ENCODE results near the gene YDJC. TPM values are rescaled to one million over a fixed set of nuclear protein-coding genes. Genes with fewer than 3 reads are reported as not detected.
"Not testable (repeated sequence)": the region's sequence is repeated elsewhere in the genome, so short reads cannot be mapped to it uniquely, and the experiment has no call there.

YDJC gene
- total RNA-seq, 1 donor from 2014 or later, result 7.0 TPM

DNA sequence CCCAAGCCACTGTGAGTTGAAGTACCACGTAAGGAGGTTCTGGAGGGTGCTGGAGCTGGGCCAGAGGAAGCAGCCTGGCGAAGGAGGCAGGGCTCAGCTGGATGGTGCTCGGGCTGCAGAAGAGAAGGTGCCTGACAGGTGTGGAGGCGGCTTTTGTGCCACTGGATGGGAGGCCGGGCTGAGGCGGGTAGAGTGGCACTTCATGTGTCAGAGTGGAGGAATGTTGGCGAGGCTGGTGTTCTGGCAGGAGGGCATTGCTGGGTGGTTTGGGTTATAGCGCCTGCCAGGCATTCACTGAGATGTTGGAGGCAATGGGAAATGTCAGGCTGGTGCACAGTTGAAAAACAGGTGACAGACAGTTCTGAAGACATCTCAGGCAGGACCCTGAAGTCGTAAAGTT, 38.1 kb downstream of the YDJC start:
- ATAC-seq (no peak), DNase-seq (ENCODE audit: low spot score) (no peak)
- intact Hi-C loops (cut with DNase I), result no loop called here

DNA sequence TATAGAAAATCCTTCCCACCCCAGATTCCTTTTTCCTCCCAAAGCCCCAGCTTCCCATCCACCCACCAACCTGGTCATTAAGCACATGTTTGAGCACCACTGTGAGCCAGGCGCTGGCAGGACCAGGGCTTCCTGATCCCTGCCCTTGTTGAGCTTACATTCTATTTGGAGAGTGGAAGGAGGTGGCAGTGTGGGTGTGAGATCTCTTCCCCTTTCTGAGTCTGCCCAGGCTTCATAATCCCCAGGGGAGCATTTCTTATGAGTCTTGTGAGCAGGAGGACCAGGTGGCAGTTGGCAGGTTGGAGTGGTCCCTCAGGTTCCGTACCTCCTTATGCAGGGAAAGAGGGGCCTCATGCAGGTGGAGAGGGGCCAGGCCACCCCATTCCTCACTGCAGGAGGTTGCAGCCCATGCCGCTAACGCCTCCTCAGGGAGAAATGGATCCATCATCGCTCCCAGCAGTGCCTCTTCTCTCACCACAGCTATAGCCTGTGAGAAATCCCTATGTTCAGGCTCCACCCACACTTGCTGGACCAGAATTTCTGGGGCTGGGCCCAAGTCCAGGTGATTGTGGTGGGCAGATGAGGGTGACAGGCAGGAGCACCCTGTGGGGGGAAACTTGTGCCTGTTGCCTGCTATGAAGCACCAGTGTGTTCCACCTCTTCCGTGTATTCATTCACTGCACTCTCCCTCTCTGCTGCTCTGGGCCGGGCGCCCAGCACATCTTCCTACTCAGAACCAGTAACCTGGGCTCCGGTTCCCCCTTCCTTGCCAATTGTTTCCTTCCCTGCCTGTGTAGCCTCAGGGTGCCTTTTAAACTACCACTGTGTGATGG, 38.8 kb downstream of the YDJC start:
- ATAC-seq (no peak), DNase-seq (ENCODE audit: low spot score) (no peak)
- intact Hi-C loops (cut with DNase I), result no loop called here

DNA sequence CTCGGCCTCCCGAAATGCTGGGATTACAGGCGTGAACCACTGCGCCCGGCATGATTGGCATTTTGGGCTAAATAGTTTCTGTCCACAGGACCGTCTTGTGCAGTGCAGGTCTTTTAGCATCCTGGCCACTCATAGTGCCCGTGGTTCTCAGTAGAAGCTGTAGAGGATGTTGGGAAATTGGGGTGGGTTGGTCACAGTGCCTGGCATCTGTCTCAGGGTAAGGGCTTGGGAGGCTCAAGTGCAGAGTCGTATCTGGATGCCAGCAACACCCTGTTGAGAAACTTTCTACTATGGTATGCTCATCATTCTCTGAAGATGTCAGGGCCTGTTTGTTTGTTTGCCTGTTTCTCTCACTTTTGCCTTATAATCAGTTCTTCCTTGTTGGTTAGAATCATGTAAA, 40.4 kb downstream of the YDJC start:
- DNase-seq (ENCODE audit: low spot score) (no peak), ATAC-seq (no peak)
- intact Hi-C loops (cut with DNase I), result no loop called here

DNA sequence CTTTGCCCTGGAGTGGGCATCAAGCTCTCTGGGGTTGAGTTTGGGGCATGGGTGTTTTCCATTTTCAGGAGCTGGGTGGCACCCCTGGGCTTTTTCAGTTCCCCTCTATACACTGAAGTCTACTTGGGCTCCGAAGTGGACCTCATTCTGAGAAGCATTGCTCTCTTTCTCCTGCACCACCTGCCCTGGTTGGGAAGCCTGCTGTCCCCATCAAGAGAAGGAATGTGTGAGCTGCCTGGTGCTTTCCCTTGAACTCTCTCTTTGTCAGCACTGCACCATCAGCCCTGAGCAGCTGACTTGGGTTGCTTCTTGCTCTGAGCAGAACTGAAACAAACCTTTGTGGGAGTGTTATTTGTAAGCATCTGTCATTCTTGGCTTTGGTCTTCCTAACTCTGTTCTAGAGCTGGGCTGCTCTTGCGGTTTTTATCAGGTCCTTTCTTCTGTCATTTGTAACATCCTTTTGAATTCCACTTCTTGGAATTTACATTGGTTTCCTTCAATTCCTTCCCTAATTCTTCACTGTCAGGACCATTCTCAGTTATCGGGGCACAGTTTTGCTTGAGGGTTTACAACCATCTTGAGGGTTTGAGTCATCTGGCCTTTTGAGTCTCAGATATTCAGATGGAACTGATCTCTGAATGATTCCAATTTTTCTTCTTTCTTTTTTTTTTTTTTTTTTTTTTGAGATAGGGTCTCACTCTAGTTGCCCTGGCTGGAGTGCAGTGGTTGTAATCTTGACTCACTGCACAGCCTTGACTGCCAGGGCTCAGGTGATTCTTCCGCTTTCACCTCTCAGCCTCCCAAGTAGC, 41.8 kb downstream of the YDJC start:
- ATAC-seq (peak; percentile 57), DNase-seq (ENCODE audit: low spot score) (no peak)
- intact Hi-C loops (cut with DNase I), result no loop called here

DNA sequence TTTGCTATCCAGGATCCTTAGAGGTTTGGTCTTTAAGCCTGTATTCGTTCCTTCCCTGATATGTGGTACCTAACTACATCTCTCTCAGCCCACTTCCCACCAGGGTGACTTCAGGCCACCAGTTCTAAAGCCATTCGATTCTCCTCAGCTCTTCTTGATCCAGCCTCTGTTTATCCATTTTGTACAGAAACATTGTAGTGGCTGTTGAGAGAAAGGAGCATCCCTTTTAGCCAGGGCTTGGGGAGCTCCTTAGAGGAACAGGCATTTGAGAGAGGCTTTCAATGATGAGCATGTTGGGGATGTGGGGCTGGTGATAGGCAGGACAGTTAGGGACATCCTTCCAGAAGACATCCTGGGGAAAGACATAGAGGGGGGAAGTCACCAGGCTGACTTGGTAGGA, 44.4 kb downstream of the YDJC start:
- intact Hi-C loops (cut with DNase I), result no loop called here
- no peak for ATAC-seq

DNA sequence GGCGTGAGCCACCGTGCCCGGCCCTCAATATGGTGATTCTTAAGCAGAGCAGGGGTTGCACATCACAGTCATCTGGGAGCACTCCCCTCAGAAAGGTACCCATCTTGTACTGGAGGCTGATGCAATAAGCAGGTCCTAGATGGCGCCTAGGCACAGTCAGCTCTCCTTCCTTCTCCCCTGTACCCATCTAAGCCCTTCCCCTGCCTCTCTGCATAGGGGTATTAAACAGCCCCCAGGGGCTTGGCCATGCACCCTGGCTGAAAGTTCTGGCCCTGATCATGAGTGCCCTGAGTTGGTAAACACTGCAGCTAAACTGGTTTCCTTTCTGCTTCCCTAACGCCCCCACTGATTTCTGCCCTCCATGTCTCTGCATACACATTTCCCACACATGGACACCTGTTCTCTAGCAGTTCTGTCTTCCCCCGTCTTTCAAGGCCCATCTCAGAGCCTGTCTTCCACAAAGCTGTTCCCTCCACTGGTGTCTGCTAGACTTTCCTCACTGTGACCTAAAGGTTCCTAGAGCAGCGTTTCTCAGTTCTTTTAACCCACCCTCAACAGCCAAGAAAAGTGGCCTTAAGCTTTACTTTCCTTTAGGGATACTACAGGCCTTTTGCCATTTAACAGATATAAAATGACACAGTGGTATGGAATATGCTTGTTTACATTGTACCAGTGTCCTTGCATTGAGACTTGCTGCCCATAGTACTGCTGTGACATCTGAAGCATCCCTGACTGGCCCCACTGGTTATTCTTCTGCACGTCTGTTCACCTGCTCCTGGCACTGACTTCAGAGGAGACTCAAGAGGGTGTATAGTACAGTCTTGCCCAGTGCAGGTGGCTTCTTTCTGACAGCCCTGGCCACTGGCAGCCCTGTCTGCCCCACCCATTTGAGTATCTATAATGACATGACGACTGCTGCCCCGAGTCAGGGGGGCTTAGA, 46.8 kb downstream of the YDJC start:
- intact Hi-C loops (cut with DNase I), result no loop called here
- no peak for DNase-seq (ENCODE audit: low spot score)
- no peak for ATAC-seq

More for the DNA sequence above, 44.4 kb downstream of the YDJC start:
- DNase-seq (ENCODE audit: low spot score), result no peak

DNA sequence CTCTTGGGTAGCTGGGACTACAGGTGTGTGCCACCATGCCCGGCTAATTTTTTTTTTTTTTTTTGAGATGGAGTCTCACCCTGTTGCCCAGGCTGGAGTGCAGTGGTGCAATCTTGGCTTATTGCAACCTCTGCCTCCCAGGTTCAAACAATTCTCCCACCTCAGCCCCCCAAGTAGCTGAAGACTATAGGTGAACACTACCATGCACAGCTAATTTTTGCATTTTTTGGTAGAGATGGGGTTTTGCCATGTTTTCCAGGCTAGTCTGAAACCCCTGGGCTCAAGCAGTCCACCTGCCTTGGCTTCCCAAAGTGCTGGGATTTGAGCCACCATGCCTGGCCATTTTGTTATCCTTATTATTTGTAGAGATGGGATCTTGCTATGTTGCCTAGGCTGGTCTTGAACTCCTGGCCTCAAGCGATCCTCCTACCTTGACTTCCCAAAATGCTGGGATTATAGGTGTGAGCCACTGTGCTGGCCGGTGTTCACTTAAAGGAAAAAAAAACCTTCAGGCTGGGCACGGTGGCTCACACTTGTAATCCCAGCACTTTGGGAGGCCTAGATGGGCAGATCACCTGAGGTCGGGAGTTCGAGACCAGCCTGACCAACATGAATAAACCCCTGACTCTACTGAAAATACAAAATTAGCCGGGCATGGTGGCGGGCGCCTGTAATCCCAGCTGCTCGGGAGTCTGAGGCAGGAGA, 48.7 kb downstream of the YDJC start:
- ATAC-seq; intact Hi-C loops (cut with DNase I); DNase-seq (ENCODE audit: low spot score): not testable (repeated sequence)

DNA sequence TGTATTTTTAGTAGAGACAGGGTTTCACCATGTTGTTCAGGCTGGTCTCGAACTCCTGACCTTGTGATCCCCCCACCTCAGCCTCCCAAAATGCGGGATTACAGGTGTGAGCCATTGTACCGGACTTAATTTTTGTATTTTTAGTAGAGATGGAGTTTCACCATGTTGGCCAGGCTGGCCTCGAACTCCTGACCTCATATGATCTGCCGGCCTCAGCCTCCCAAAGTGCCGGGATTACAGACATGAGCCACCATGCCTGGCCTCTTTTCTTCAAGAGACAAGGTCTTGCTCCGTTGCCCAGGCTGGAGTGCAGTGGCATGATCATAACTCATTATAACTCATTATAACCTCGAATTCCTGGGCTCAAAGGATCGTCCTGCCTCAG, 49.2 kb downstream of the YDJC start:
- DNase-seq (ENCODE audit: low spot score); intact Hi-C loops (cut with DNase I); ATAC-seq: not testable (repeated sequence)

DNA sequence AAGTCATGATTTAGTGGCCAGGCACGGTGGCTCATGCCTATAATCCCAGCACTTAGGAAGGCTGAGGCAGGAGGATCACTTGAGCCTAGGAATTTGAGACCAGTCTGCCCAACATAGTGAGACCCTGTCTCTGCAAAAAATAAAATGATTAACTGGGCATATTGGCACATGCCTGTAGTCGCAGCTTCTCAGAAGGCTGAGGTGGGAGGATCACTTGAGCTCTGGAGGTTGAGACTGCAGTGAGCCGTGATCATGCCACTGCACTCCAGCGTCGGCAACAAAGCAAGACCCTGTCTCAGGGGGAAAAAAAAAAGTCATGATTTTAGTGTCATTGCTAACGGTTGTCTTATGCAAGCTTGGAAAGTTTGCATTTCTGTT, 50.4 kb downstream of the YDJC start:
- ATAC-seq, result no peak
- no peak for DNase-seq (ENCODE audit: low spot score)
- intact Hi-C loops (cut with DNase I), result no loop called here

Small RNA genes within 50 kb of the gene (microRNA-seq; reads per million reads assigned to microRNA genes)
- gene MIR130B (240 reads per million, percentile 67 among the genes with 10 or more reads in this experiment), gene MIR301B (not detected)

Other genes with a start within 250 kb of the YDJC start
- gene RIMBP3B, start 246.3 kb downstream of the YDJC start, total RNA-seq, result not detected
- 4.8 TPM for gene HIC2, start 212.7 kb downstream of the YDJC start, total RNA-seq
- 1.4 TPM for gene TMEM191C, start 162.6 kb downstream of the YDJC start, total RNA-seq
- 0.36 TPM for gene RIMBP3C, start 78.6 kb downstream of the YDJC start, total RNA-seq
- 40.8 TPM for gene UBE2L3, start 62.3 kb downstream of the YDJC start, total RNA-seq
- 0.89 TPM for gene CCDC116, start 2.7 kb upstream of the YDJC start, total RNA-seq
- 21.8 TPM for gene SDF2L1, start 12.3 kb upstream of the YDJC start, total RNA-seq
- 31.9 TPM for gene PPIL2, start 36.0 kb upstream of the YDJC start, total RNA-seq
- 8.2 TPM for gene YPEL1, start 105.8 kb upstream of the YDJC start, total RNA-seq
- gene MAPK1, start 237.6 kb upstream of the YDJC start, total RNA-seq, result 135 TPM